Ovary (tissue), 9 donors: ENCODE results near the gene TSTD2. TPM values are rescaled to one million over a fixed set of nuclear protein-coding genes. Genes with fewer than 3 reads are reported as not detected.

Experiments used
- DNase-seq, 5 donors: peaks; one replicate each; pipeline ENCODE4 v3.0.0-alpha.2; 2019 to 2020
- H3K27ac ChIP-seq, 2 donors: fragments of 200-600 bp; one replicate each; pipeline versions ENCODE4 v1.5.1 to v1.8.0; 2019 to 2022
- H3K27me3 ChIP-seq: fragments of 200-600 bp; one replicate; pipeline ENCODE4 v1.8.0; 2022
- H3K36me3 ChIP-seq: fragments of 200-600 bp; sonication (generic); one replicate; pipeline ENCODE4 v1.5.1; 2019
- H3K4me1 ChIP-seq: one replicate; pipeline ENCODE4 v1.8.1; 2013; ENCODE audit warnings: mild to moderate bottlenecking, moderate library complexity; ENCODE audit not compliant: insufficient read depth
- H3K4me3 ChIP-seq: fragments of 200-600 bp; sonication (generic); one replicate; pipeline ENCODE4 v1.5.1; 2017
- H3K9me3 ChIP-seq, 2 donors: fragments of 200-600 bp in 1 of 2; sonication (generic) in 1 of 2; one replicate each; pipeline versions ENCODE4 v1.5.1 to v1.8.1; 2013 to 2019; ENCODE audit warnings: mild to moderate bottlenecking in 1 of 2, moderate library complexity in 1 of 2
- CTCF ChIP-seq, 3 donors: fragments of 450-650 bp in 2 of 3; fragments of 200-600 bp in 1 of 3; IDR thresholded peaks; one replicate each; pipeline versions ENCODE4 v1.5.1 to v1.8.0; 2016 to 2022; ENCODE audit warnings: antibody characterized with exemption in 3 of 3, mild to moderate bottlenecking in 1 of 3
- EP300 ChIP-seq: sonication (generic); formaldehyde crosslinking; IDR thresholded peaks from one replicate; pipeline ENCODE4 v1.6.1; 2017; ENCODE audit warnings: antibody characterized with exemption
- POLR2A ChIP-seq: fragments of 450-650 bp; IDR thresholded peaks from one replicate; pipeline ENCODE4 v1.6.1; 2017; ENCODE audit warnings: antibody characterized with exemption, mild to moderate bottlenecking, moderate library complexity
- WGBS, 3 donors: extraction: QIAGEN DNeasy Blood & Tissue Kit in 1 of 3; methylation state at CpG; one replicate each; pipeline versions ENCODE4 v1.1.5 to v1.1.7; 2013 to 2017; 5-methylcytosine and 5-hydroxymethylcytosine counted together
- intact Hi-C, 4 donors: fragments of 100-400 bp; cut with DNase I; formaldehyde crosslinking; loops; one replicate each; pipeline versions ENCODE4 v1.11.0 to v1.15.1; 2022 to 2023
- polyA plus RNA-seq, 2 donors: library from polyadenylated mRNA; stranded (reverse); fragments of 200-250 nt in 1 of 2; fragments of 350-450 nt in 1 of 2; fragmentation: Illumina TruSeq in 1 of 2; extraction: RNeasy Lipid Tissue Mini Kit (QIAGEN cat#74804) in 1 of 2; gene quantifications; one replicate each; pipeline ENCODE4 v1.2.3, GENCODE V29; 2013 to 2014
- total RNA-seq, 7 donors: library from RNA; depleted of rRNA in 2 of 7; stranded (reverse); fragments of >200 nt in 2 of 7; fragmentation: NEBNext Ultra II Directional in 3 of 7; extraction: Animal tissue kit (Norgen Biotek cat#: 25700) in 3 of 7; gene quantifications; one replicate each; pipeline versions ENCODE4 v1.1.0 to v1.2.4, GENCODE V29; 2016 to 2023
- donor health status: DM: no; HTN: no; CAD: no; lungs with moderate emphysema.
- donor health status: DM: no; HTN: no; CAD: no.
- donor health status: Bipolar disorder and iron deficiency.
- donor health status: DM: yes; HTN: yes; CAD: no.
- donor health status: DM: no; HTN: no; CAD: no.
- donor health status: DM: yes; HTN: yes; CAD: no.

The TSTD2 gene
- total and polyA plus RNA-seq, 9 donors: 11.4 to 32.2 (median 18.9) TPM

GRCh38 chr9:97665742-97666141 is 32.6 kb upstream of the TSTD2 start:
- no peak for TF ChIP-seq POLR2A
- TF ChIP-seq CTCF (IDR thresholded peaks at IDR 0.05): no peak
- TF ChIP-seq EP300: no peak
- H3K9me3 ChIP-seq: no peaks in the 10 kb centered on the region
- no peak for DNase-seq
- H3K4me1 ChIP-seq: no peaks in the 10 kb centered on the region
- no peaks in the 10 kb centered on the region for H3K27me3 ChIP-seq
- WGBS, 3 donors: 91 to 93% (median 92%) methylated on average over 3 of the region's 3 CpGs
- intact Hi-C loops: no loop called here
- H3K4me3 ChIP-seq: no peak overlapping the region
- no peak overlapping the region for H3K27ac ChIP-seq
- H3K36me3 ChIP-seq: no peaks in the 10 kb centered on the region

GRCh38 chr9:97660847-97661246 is 27.7 kb upstream of the TSTD2 start:
- no peak overlapping the region for H3K27ac ChIP-seq
- DNase-seq: no peak
- intact Hi-C loops: no loop called here
- H3K4me1 ChIP-seq: no peaks in the 10 kb centered on the region
- no peak for TF ChIP-seq EP300
- TF ChIP-seq CTCF (IDR thresholded peaks at IDR 0.05): no peak
- no peak for TF ChIP-seq POLR2A
- H3K36me3 ChIP-seq: no peaks in the 10 kb centered on the region
- H3K4me3 ChIP-seq: no peak overlapping the region
- H3K27me3 ChIP-seq: no peaks in the 10 kb centered on the region
- no peaks in the 10 kb centered on the region for H3K9me3 ChIP-seq
- WGBS, 3 donors: 86 to 99% (median 89%) methylated on average over 2 of the region's 2 CpGs

- 57 to 73% (median 68%) methylated on average over 5 of the region's 5 CpGs for WGBS, 3 donors
- no peaks in the 10 kb centered on the region for H3K36me3 ChIP-seq
- DNase-seq: no peak
- H3K4me1 ChIP-seq: no peaks in the 10 kb centered on the region
- H3K9me3 ChIP-seq: no peaks in the 10 kb centered on the region
- no peak overlapping the region for H3K4me3 ChIP-seq
- H3K27ac ChIP-seq: no peak overlapping the region
- intact Hi-C loops: no loop called here
- H3K27me3 ChIP-seq: no peaks in the 10 kb centered on the region
- TF ChIP-seq POLR2A (no peak), EP300 (no peak), CTCF (IDR thresholded peaks at IDR 0.05) (no peak)
These were observed 27.2 kb upstream of the TSTD2 start for GRCh38 chr9:97660340-97660739.

- Histone ChIP-seq H3K36me3 (no peaks in the 10 kb centered on the region), H3K27me3 (no peaks in the 10 kb centered on the region), H3K27ac (no peak overlapping the region), H3K9me3 (no peaks in the 10 kb centered on the region), H3K4me1 (no peaks in the 10 kb centered on the region), H3K4me3 (no peak overlapping the region)
- intact Hi-C loops: no loop called here
- WGBS, 3 donors: 67 to 95% (median 91%) methylated on average over 3 of the region's 3 CpGs
- no peak for DNase-seq
- TF ChIP-seq POLR2A (no peak), EP300 (no peak), CTCF (IDR thresholded peaks at IDR 0.05) (no peak)
These were observed 26.6 kb upstream of the TSTD2 start for GRCh38 chr9:97659771-97660170.

GRCh38 chr9:97658707-97659106 is 25.5 kb upstream of the TSTD2 start:
- H3K4me3 ChIP-seq: no peak overlapping the region
- H3K27me3 ChIP-seq: no peaks in the 10 kb centered on the region
- intact Hi-C loops: no loop called here
- H3K4me1 ChIP-seq: no peaks in the 10 kb centered on the region
- TF ChIP-seq EP300 (no peak), CTCF (IDR thresholded peaks at IDR 0.05) (no peak), POLR2A (no peak)
- WGBS, 3 donors: 65 to 74% (median 71%) methylated on average over 1 of the region's 1 CpG
- no peaks in the 10 kb centered on the region for H3K9me3 ChIP-seq
- no peaks in the 10 kb centered on the region for H3K36me3 ChIP-seq
- H3K27ac ChIP-seq: no peak overlapping the region
- DNase-seq: no peak
